Astrocyte (in vitro differentiated cells and primary cell): ENCODE data around the gene CLCA4. TPM values are rescaled to one million over a fixed set of nuclear protein-coding genes. Genes with fewer than 3 reads are reported as not detected.
"Not testable (repeated sequence)": the region's sequence is repeated elsewhere in the genome, so short reads cannot be mapped to it uniquely, and the experiment has no call there.

Experiments used
- DNase-seq: peaks from one replicate; pipeline ENCODE4 v3.0.0-alpha.2; 2010; ENCODE audit warnings: low read depth
- FAIRE-seq: peaks from 2 replicates; lab custom pipeline; 2011; peaks lifted over from hg19 to GRCh38; lab: Jason Lieb, UNC
- H2AFZ ChIP-seq: 2 replicates; pipeline ENCODE4 v1.6.0; 2012; ENCODE audit warnings: low read depth, low read length, inconsistent platforms
- H3K27ac ChIP-seq: 2 replicates; pipeline ENCODE4 v1.5.1; 2011; ENCODE audit warnings: low read depth, low read length, inconsistent platforms
- H3K27me3 ChIP-seq: 2 replicates; pipeline ENCODE4 v1.6.0; 2011; ENCODE audit warnings: low read length, inconsistent platforms; ENCODE audit not compliant: insufficient read depth
- H3K36me3 ChIP-seq: 2 replicates; pipeline ENCODE4 v1.5.1; 2011; ENCODE audit warnings: low read length, inconsistent platforms; ENCODE audit not compliant: insufficient read depth
- H3K4me1 ChIP-seq: 2 replicates; pipeline ENCODE4 v1.5.1; 2011; ENCODE audit warnings: low read length, inconsistent platforms; ENCODE audit not compliant: insufficient read depth
- H3K4me2 ChIP-seq: 2 replicates; pipeline ENCODE4 v1.6.0; 2012; ENCODE audit warnings: low read length, inconsistent platforms
- H3K4me3 ChIP-seq: 2 replicates; pipeline ENCODE4 v1.5.1; 2011; ENCODE audit warnings: low read depth, mild to moderate bottlenecking, low read length, inconsistent platforms; ENCODE audit not compliant: insufficient read depth
- H3K79me2 ChIP-seq: 2 replicates; pipeline ENCODE4 v1.6.0; 2012; ENCODE audit warnings: mild to moderate bottlenecking, low read length, inconsistent platforms; ENCODE audit not compliant: insufficient read depth
- H3K9ac ChIP-seq: 2 replicates; pipeline ENCODE4 v1.6.0; 2012; ENCODE audit warnings: mild to moderate bottlenecking, low read length, inconsistent platforms
- H3K9me3 ChIP-seq: 2 replicates; pipeline ENCODE4 v1.5.1; 2012; ENCODE audit warnings: low read depth, mild to moderate bottlenecking, low read length, inconsistent platforms; ENCODE audit not compliant: insufficient read depth
- H4K20me1 ChIP-seq: 2 replicates; pipeline ENCODE4 v1.6.0; 2012; ENCODE audit warnings: low read length, inconsistent platforms; ENCODE audit not compliant: insufficient read depth
- H3K27ac Mint-ChIP-seq: one replicate; pipeline ENCODE4 v1.8.0; 2021; ENCODE audit warnings: mild to moderate bottlenecking, mixed read lengths; ENCODE audit not compliant: unreplicated experiment
- H3K27me3 Mint-ChIP-seq: one replicate; pipeline ENCODE4 v1.8.0; 2021; ENCODE audit warnings: low read depth, mixed read lengths; ENCODE audit not compliant: unreplicated experiment
- H3K36me3 Mint-ChIP-seq: one replicate; pipeline ENCODE4 v1.8.0; 2021; ENCODE audit warnings: low read depth, mixed read lengths; ENCODE audit not compliant: unreplicated experiment
- H3K4me1 Mint-ChIP-seq: one replicate; pipeline ENCODE4 v1.8.0; 2021; ENCODE audit warnings: low read depth, mixed read lengths; ENCODE audit not compliant: unreplicated experiment
- H3K4me3 Mint-ChIP-seq: one replicate; pipeline ENCODE4 v1.8.0; 2021; ENCODE audit warnings: mild to moderate bottlenecking, moderate library complexity, mixed read lengths; ENCODE audit not compliant: unreplicated experiment
- H3K9me3 Mint-ChIP-seq: one replicate; pipeline ENCODE4 v1.8.0; 2021; ENCODE audit warnings: mild to moderate bottlenecking, mixed read lengths; ENCODE audit not compliant: unreplicated experiment
- EZH2 ChIP-seq: IDR thresholded peaks from 2 replicates; pipeline ENCODE4 v1.6.1; 2012; ENCODE audit warnings: mild to moderate bottlenecking, low read length, inconsistent platforms; ENCODE audit not compliant: insufficient read depth
- total RNA-seq: library from RNA; stranded (reverse); gene quantifications from 2 replicates; pipeline ENCODE4 v1.2.1, GENCODE V29; 2021
- TF ChIP-seq, protein P1 (sequence below): IDR thresholded peaks from 2 replicates; pipeline ENCODE4 v1.5.1; 2011; ENCODE audit warnings: low read depth, mild to moderate bottlenecking, inconsistent platforms, low read length, moderate library complexity; ENCODE audit not compliant: insufficient read depth

CLCA4 gene
- total RNA-seq, 1 donor from 2014 or later: not detected

- H3K79me2 ChIP-seq: no peaks in the 10 kb centered on the region
- no peak overlapping the region for H3K9ac ChIP-seq
- Mint-ChIP-seq H3K4me3 (no peak overlapping the region), H3K36me3 (no peaks in the 10 kb centered on the region), H3K27me3 (no peaks in the 10 kb centered on the region), H3K4me1 (peaks cover 6% of the 10 kb centered on the region), H3K27ac (peak overlapping the region; percentile 12), H3K9me3 (peaks cover 6% of the 10 kb centered on the region)
- H3K9me3 ChIP-seq: no peaks in the 10 kb centered on the region
- FAIRE-seq (no peak), DNase-seq (peak; percentile 20)
- H3K27ac ChIP-seq: no peak overlapping the region
- H2AFZ ChIP-seq: no peak overlapping the region
- no peaks in the 10 kb centered on the region for H3K4me1 ChIP-seq
- H3K27me3 ChIP-seq: no peaks in the 10 kb centered on the region
- no peaks in the 10 kb centered on the region for H3K36me3 ChIP-seq
- H3K4me2 ChIP-seq: no peak overlapping the region
- no peaks in the 10 kb centered on the region for H4K20me1 ChIP-seq
- TF ChIP-seq EZH2: no peak
- TF ChIP-seq, protein P1, sequence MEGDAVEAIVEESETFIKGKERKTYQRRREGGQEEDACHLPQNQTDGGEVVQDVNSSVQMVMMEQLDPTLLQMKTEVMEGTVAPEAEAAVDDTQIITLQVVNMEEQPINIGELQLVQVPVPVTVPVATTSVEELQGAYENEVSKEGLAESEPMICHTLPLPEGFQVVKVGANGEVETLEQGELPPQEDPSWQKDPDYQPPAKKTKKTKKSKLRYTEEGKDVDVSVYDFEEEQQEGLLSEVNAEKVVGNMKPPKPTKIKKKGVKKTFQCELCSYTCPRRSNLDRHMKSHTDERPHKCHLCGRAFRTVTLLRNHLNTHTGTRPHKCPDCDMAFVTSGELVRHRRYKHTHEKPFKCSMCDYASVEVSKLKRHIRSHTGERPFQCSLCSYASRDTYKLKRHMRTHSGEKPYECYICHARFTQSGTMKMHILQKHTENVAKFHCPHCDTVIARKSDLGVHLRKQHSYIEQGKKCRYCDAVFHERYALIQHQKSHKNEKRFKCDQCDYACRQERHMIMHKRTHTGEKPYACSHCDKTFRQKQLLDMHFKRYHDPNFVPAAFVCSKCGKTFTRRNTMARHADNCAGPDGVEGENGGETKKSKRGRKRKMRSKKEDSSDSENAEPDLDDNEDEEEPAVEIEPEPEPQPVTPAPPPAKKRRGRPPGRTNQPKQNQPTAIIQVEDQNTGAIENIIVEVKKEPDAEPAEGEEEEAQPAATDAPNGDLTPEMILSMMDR: no peak
- H3K4me3 ChIP-seq: no peak overlapping the region
These were observed 49.9 kb downstream of the CLCA4 start for GRCh38 chr1:86596741-86597290.

DNA sequence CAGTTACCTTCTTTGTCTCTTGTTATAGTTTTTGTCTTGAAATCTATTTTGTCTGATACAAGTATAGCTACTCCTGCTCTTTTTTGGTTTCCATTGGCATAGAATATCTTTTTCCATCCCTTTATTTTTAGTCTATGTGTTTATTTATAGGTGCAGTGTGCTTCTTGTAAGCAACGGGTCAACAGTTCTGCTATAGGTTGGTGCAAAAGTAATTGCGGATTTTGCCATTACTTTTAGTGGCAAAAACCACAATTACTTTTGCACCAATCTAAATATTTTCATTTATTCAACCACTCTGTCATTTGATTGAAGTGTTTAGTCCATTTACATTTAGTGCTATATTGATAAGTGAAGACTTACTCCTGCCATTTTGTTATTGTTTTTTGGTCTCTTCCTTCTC is 59.2 kb downstream of the CLCA4 start:
- H3K27ac Mint-ChIP-seq, DNase-seq, H3K9me3 ChIP-seq, H3K4me3 Mint-ChIP-seq, H3K9ac ChIP-seq, H3K27ac ChIP-seq, H3K4me1 Mint-ChIP-seq, H3K27me3 Mint-ChIP-seq, H2AFZ ChIP-seq, H3K27me3 ChIP-seq, H3K4me1 ChIP-seq, FAIRE-seq, H3K4me2 ChIP-seq, H3K9me3 Mint-ChIP-seq, H3K36me3 Mint-ChIP-seq, H4K20me1 ChIP-seq, H3K79me2 ChIP-seq, H3K4me3 ChIP-seq, H3K36me3 ChIP-seq: not testable (repeated sequence)

GRCh38 chr1:86616433-86616832 is 69.6 kb downstream of the CLCA4 start:
- H3K4me1 Mint-ChIP-seq: no peaks in the 10 kb centered on the region
- TF ChIP-seq EZH2: no peak
- TF ChIP-seq, protein P1: no peak
- no peaks in the 10 kb centered on the region for H3K36me3 ChIP-seq

More at GRCh38 chr1:86616433-86616832, 69.6 kb downstream of the CLCA4 start:
- Histone ChIP-seq H3K4me3 (no peak overlapping the region), H3K27ac (no peak overlapping the region), H4K20me1 (no peaks in the 10 kb centered on the region), H3K4me1 (no peaks in the 10 kb centered on the region), H3K27me3 (no peaks in the 10 kb centered on the region), H3K9me3 (peaks cover 3% of the 10 kb centered on the region), H3K4me2 (no peak overlapping the region), H3K79me2 (no peaks in the 10 kb centered on the region), H2AFZ (no peak overlapping the region), H3K9ac (no peak overlapping the region)
- Mint-ChIP-seq H3K9me3 (peaks cover 13% of the 10 kb centered on the region), H3K27ac (no peak overlapping the region), H3K4me3 (no peak overlapping the region), H3K36me3 (no peaks in the 10 kb centered on the region), H3K27me3 (no peaks in the 10 kb centered on the region)
- FAIRE-seq (no peak), DNase-seq (no peak)
